GM10248 (cell line): ENCODE results near the gene EXOC7.

ENCODE experiments used
- CTCF ChIA-PET: fragments of 300-600 bp; sonication (Branson Sonifier 250); formaldehyde crosslinking; extraction: SDS; loops from one replicate; lab custom pipeline; 2021; ENCODE audit warnings: antibody characterized with exemption; lab: Yijun Ruan, JAX
- POLR2A ChIA-PET: fragments of 350-650 bp; sonication (Branson Sonifier 250); formaldehyde crosslinking; extraction: SDS; loops from one replicate; lab custom pipeline; 2020; ENCODE audit warnings: antibody characterized with exemption; lab: Yijun Ruan, JAX
- DNase-seq: peaks from one replicate; pipeline ENCODE4 v3.0.0; 2012; ENCODE audit errors: extremely low spot score
- CTCF ChIP-seq: IDR thresholded peaks from 2 replicates; pipeline ENCODE4 v1.5.1; 2012; ENCODE audit warnings: mild to moderate bottlenecking, low read depth; ENCODE audit errors: extremely low read depth, missing control alignments, control extremely low read depth

Gene EXOC7

GRCh38 chr17:76138896-76139752, 35.5 kb upstream of the EXOC7 start:
- ChIA-PET POLR2A (no interaction called here), CTCF (interaction anchor here (1.0 kb wide), 1 partner anchor 15 kb away, joined by 4 read pairs; no protein-coding TSS in a partner anchor)
- no peak for DNase-seq
- TF ChIP-seq CTCF, result no peak

GRCh38 chr17:76138234-76138895, 34.8 kb upstream of the EXOC7 start:
- CTCF ChIA-PET, result interaction anchor here (1.0 kb wide), 1 partner anchor 15 kb away, joined by 4 read pairs; no protein-coding TSS in a partner anchor
- no peak for DNase-seq
- POLR2A ChIA-PET, result no interaction called here
- no peak for TF ChIP-seq CTCF

GRCh38 chr17:76137351-76138233, 34.0 kb upstream of the EXOC7 start:
- POLR2A ChIA-PET, result no interaction called here
- CTCF ChIA-PET, result interaction anchor here (1.0 kb wide), 1 partner anchor 14 kb away, joined by 4 read pairs; no protein-coding TSS in a partner anchor
- no peak for DNase-seq
- no peak for TF ChIP-seq CTCF

GRCh38 chr17:76137001-76137350, 33.4 kb upstream of the EXOC7 start:
- ChIA-PET CTCF (no interaction called here), POLR2A (no interaction called here)
- no peak for TF ChIP-seq CTCF
- DNase-seq, result no peak

GRCh38 chr17:76136276-76137000, 32.9 kb upstream of the EXOC7 start:
- POLR2A ChIA-PET, result no interaction called here
- CTCF ChIA-PET, result no interaction called here
- no peak for DNase-seq
- TF ChIP-seq CTCF, result no peak
